ENCODE measurements around the gene TRIM47.

The TRIM47 gene

DNA sequence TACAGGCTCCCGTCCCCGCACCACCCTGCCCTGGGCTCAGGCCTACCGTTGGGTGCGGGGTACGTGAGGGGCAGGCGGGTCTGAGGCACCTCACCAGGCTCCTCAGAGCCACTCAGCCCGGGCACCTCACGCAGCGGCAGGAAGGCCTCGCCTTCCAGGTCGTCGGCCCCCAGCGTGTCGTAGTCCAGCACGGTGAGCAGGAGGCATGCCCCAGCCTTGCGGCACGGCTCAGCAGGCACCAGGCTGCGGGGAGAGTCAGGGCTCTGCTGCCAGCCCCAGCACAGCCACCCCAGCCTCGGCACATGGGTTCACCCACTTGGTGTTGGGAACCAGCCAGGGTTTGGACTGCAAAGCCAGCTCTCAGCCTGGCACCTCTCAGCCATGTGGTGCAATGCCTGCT, 49.6 kb downstream of the TRIM47 start:
- no peak for DNase-seq (ENCODE audit: low read depth)

DNA sequence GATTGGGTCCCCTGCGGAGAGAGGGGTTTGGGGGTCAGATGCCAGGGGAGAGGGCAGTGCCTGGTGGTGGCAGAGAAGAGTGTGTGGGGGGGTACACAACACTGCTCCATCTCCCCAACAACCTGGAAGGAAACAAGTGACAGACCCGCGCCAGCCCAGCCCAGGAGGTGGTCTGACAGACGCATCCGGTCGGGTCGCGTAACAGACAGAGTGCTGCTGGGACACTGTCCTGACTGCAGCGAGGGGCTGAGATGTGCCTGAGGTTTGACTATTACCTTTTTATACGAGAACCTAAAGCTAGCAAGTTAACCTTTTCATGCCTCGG, 50.3 kb downstream of the TRIM47 start:
- no peak for DNase-seq (ENCODE audit: low read depth)

DNA sequence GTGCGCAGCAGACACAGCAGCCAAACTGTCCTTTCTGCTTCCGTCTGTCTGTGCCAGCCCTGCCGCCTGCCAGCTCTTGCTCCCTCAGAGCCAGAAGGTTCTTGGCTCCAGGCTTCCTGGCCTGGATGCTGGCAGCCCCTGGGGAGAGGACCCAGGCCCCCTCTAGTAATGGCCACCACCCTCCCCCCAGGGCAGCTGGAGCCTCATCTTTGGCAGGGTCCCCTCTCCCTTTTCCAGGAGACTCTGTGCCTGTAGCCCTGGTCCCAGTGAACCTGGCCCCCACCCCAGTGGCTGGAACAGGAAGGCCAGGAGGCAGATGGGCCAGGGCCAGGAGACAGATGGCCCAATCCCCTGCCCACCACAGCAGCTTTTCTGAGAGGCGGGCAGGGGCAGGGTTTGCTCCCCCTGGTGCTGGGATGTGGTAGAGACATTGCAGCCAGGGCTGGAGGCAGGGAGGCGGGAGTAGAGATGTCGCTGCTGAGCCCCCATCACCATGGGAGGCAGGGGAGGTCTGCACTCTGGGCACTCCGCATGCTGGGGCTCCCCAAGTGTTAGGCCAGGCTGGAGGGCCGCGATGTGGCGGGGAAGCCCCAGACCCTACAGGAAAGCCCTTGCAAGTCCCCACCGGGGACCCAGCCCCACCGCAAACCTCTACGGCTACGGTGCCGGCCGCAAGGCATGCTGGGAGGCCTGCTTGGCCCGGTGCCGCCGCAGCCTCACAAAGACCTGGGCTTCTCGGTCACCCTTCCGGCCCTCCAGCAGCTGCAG, 50.9 kb downstream of the TRIM47 start:
- no peak for DNase-seq (ENCODE audit: low read depth)

DNA sequence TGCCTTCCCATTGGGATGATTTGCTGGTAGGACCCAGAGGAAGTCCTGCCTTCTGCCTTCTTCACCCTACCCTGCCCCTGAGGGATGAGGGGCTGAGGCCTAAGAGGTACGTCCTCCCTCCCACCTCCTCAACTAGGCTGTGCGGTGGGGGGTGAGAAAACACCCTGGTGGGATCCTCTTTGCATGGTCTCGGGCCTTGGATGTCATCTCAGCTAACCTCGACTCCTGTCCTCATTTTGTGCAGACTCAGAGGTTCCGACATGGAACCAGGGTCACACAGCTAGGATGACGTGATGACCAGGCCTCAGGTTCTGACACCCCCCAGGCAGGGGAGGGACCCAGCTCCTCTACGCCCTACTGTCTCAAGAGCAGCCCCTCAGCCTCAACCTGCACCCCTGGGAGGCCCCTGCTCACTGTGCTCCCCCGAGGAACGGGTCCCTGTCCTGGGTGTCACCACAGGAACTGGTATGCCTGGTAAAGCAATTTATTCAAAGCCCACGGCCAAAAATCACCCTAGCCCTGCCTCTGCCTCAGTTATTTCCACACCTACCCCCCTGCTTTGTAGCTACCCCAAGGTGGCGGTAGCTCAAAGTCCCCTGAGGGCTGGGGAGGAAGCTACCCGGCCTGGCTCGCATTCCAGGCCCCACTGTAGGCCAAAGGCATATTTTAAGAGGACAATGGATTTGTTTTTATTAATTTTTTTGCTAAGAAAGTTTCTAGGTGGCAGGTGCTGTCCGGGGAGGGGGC, 51.6 kb downstream of the TRIM47 start:
- no peak for DNase-seq (ENCODE audit: low read depth)

DNA sequence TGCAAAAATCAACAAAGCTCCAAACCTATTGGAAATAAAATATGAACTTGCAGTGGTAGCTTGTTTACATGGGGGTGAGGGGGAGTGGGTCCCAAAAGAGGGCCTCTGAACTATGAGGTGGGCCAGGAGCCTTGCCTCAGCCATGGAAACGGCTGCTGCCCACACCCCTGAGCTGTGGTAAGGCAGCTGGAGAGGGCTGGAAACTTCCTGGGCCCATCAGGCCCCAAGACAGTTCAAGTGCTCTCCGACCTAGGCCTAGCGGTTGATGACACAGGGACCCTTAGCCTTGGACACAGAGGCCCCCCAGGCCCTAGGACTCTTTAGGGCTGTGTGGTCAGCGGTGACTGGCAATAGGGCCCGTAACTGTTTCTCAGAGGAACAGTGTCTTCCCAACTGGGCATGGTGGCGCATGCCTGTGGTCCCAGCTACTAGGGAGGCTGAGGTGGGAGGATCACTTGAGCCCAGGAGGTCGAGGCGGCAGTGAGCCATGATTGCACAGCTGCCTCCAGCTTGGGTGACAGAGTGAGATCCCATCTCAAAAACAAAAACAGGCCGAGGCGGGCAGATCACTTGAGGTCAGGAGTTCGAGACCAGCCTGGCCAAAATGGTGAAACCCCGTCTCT, 52.5 kb downstream of the TRIM47 start:
- DNase-seq (ENCODE audit: low read depth): no peak

DNA sequence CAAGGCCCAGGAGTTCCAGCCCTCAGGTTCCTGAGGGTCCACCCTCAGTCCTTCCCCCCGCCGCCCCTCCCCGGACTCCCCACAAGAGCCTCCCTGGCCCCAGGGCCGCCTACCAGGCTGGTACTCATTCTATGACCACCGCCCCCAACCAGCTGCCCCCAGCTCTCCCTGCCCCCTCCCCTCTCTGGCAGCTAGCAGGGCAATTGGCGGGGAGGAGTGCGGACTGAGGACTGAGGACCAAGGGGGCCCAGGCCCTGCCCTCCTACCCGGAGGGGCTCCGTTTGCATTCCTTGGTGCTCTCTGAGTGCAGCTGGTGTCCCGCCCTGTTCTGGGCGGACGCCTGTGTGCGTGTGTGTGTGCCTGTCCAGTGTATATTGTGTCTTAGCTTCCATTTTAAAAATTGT, 53.2 kb downstream of the TRIM47 start:
- DNase-seq (ENCODE audit: low read depth): no peak

DNA sequence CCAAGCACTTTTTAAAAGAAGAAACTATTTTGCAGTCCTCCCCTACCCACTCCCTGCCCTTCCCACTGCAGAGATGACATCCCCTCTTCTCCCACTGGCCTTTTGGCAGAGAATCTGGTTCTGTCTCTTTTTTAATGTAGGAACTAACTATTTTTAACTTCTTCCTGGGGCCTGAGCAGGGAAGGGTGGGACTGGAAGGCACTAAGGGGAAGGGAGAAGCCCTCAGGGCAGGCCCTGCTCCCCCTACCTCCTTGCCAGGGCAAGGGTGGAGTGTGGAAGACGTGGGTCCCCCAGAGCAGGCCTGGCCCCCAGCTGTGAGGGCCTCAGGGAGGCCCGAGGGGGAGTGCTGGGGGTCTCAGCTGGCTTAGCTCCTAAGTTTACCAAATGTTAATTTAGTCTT, 53.7 kb downstream of the TRIM47 start:
- no peak for DNase-seq (ENCODE audit: low read depth)

Measured in stimulated activated CD8-positive, alpha-beta memory T cell treated with anti-CD3 and anti-CD28 coated beads, Interleukin-15, amount 100 ng/mL, for 24 hours (primary cell).